ENCODE data around the gene C2CD5. TPM values are rescaled to one million over a fixed set of nuclear protein-coding genes. Genes with fewer than 3 reads are reported as not detected.

C2CD5 gene
- total and polyA plus RNA-seq, 4 donors, result 13.4 to 81.2 (median 24.6) TPM

GRCh38 chr12:22531205-22531604 is 13.1 kb downstream of the C2CD5 start:
- no peak overlapping the region for H3K27ac ChIP-seq (ENCODE audit: low read depth in 1 of 2, low read length in 1 of 2)
- peaks cover 0 to 8% (median 0%) of the 10 kb centered on the region in 5 donors for H3K4me1 ChIP-seq (ENCODE audit: control insufficient read depth in 5 of 5, insufficient read depth in 5 of 5, low read length in 5 of 5)
- H3K27me3 ChIP-seq (ENCODE audit: control insufficient read depth in 3 of 3, insufficient read depth in 3 of 3, low read length in 2 of 3), result no peaks in the 10 kb centered on the region
- DNase-seq (no peak), ATAC-seq (ENCODE audit: insufficient read depth, low FRiP score) (no peak)
- 95 to 96% methylated on average over 2 of the region's 2 CpGs for WGBS, 2 donors
- TF ChIP-seq CTCF (IDR thresholded peaks at IDR 0.05; ENCODE audit: control extremely low read depth, extremely low read depth), result no peak
- H3K9ac ChIP-seq (ENCODE audit: insufficient read depth in 1 of 2, low read length in 2 of 2), result no peak overlapping the region
- peaks cover 0 to 3% (median 0%) of the 10 kb centered on the region in 4 donors for H3K9me3 ChIP-seq (ENCODE audit: control insufficient read depth in 4 of 4, insufficient read depth in 3 of 4, low read length in 3 of 4)
- H3K36me3 ChIP-seq (ENCODE audit: control insufficient read depth in 4 of 4, insufficient read depth in 4 of 4, low read length in 4 of 4), result peaks cover 0 to 29% (median 15%) of the 10 kb centered on the region in 4 donors
- H3K4me3 ChIP-seq, result no peak overlapping the region

GRCh38 chr12:22529281-22530060 is 14.9 kb downstream of the C2CD5 start:
- ATAC-seq (ENCODE audit: insufficient read depth, low FRiP score) (no peak), DNase-seq (peak in 2 of 3 donors; percentile 17)
- peaks cover 0 to 3% (median 0%) of the 10 kb centered on the region in 4 donors for H3K9me3 ChIP-seq (ENCODE audit: control insufficient read depth in 4 of 4, insufficient read depth in 3 of 4, low read length in 3 of 4)
- 92 to 94% methylated on average over 3 of the region's 3 CpGs for WGBS, 2 donors
- no peaks in the 10 kb centered on the region for H3K27me3 ChIP-seq (ENCODE audit: control insufficient read depth in 3 of 3, insufficient read depth in 3 of 3, low read length in 2 of 3)
- no peak overlapping the region for H3K27ac ChIP-seq (ENCODE audit: low read depth in 1 of 2, low read length in 1 of 2)
- TF ChIP-seq CTCF (IDR thresholded peaks at IDR 0.05; ENCODE audit: control extremely low read depth, extremely low read depth), result peak; percentile 15
- H3K9ac ChIP-seq (ENCODE audit: insufficient read depth in 1 of 2, low read length in 2 of 2), result no peak overlapping the region
- peaks cover 0 to 39% (median 19%) of the 10 kb centered on the region in 4 donors for H3K36me3 ChIP-seq (ENCODE audit: control insufficient read depth in 4 of 4, insufficient read depth in 4 of 4, low read length in 4 of 4)
- peaks cover 0 to 8% (median 0%) of the 10 kb centered on the region in 5 donors for H3K4me1 ChIP-seq (ENCODE audit: control insufficient read depth in 5 of 5, insufficient read depth in 5 of 5, low read length in 5 of 5)
- H3K4me3 ChIP-seq, result no peak overlapping the region

GRCh38 chr12:22527999-22528398 is 16.3 kb downstream of the C2CD5 start:
- ATAC-seq (ENCODE audit: insufficient read depth, low FRiP score), result no peak
- Histone ChIP-seq H3K4me3 (no peak overlapping the region), H3K4me1 (ENCODE audit: control insufficient read depth in 5 of 5, insufficient read depth in 5 of 5, low read length in 5 of 5) (peaks cover 0 to 8% (median 0%) of the 10 kb centered on the region in 5 donors), H3K36me3 (ENCODE audit: control insufficient read depth in 4 of 4, insufficient read depth in 4 of 4, low read length in 4 of 4) (peaks cover 1 to 40% (median 23%) of the 10 kb centered on the region in 4 donors), H3K27ac (ENCODE audit: low read depth in 1 of 2, low read length in 1 of 2) (no peak overlapping the region), H3K9ac (ENCODE audit: insufficient read depth in 1 of 2, low read length in 2 of 2) (no peak overlapping the region), H3K27me3 (ENCODE audit: control insufficient read depth in 3 of 3, insufficient read depth in 3 of 3, low read length in 2 of 3) (no peaks in the 10 kb centered on the region), H3K9me3 (ENCODE audit: control insufficient read depth in 4 of 4, insufficient read depth in 3 of 4, low read length in 3 of 4) (peaks cover 0 to 3% (median 0%) of the 10 kb centered on the region in 4 donors)
- TF ChIP-seq CTCF (IDR thresholded peaks at IDR 0.05; ENCODE audit: control extremely low read depth, extremely low read depth), result no peak
- WGBS, 2 donors, result 96 to 98% methylated on average over 1 of the region's 1 CpG
- no peak for DNase-seq
